HG03064 (cell line): ENCODE measurements around the gene FASTKD3.

Experiments used
- ATAC-seq: cut with Tn5 transposase; IDR thresholded peaks from one replicate; pipeline ENCODE4 v1.9.1; 2021; ENCODE audit warnings: low read depth; ENCODE audit not compliant: unreplicated experiment

Gene FASTKD3

GRCh38 chr5:7881091-7881490 is 12.3 kb upstream of the FASTKD3 start:
- ATAC-seq: no peak

- peak; percentile 96 for ATAC-seq
Measured at GRCh38 chr5:7878381-7878873, 9.6 kb upstream of the FASTKD3 start.

GRCh38 chr5:7877851-7878250 is 9.0 kb upstream of the FASTKD3 start:
- ATAC-seq: no peak

- ATAC-seq: no peak
Measured at GRCh38 chr5:7876867-7877266, 8.0 kb upstream of the FASTKD3 start.

- ATAC-seq: no peak
Measured at GRCh38 chr5:7875151-7875550, 6.3 kb upstream of the FASTKD3 start.

- no peak for ATAC-seq
Measured at GRCh38 chr5:7874639-7875038, 5.8 kb upstream of the FASTKD3 start.

- no peak for ATAC-seq
Measured at GRCh38 chr5:7873216-7873615, 4.4 kb upstream of the FASTKD3 start.

- ATAC-seq: no peak
Measured at GRCh38 chr5:7872517-7873130, 3.8 kb upstream of the FASTKD3 start.

- ATAC-seq: no peak
Measured at GRCh38 chr5:7871653-7872052, 2.8 kb upstream of the FASTKD3 start.

- peak; percentile 26 for ATAC-seq
Measured at GRCh38 chr5:7869474-7870136, 774 bp upstream of the FASTKD3 start.

GRCh38 chr5:7868427-7868772 is 431 bp downstream of the FASTKD3 start:
- ATAC-seq: no peak

GRCh38 chr5:7867260-7867659 is 1.6 kb downstream of the FASTKD3 start:
- ATAC-seq: no peak

GRCh38 chr5:7866196-7866595 is 2.6 kb downstream of the FASTKD3 start:
- ATAC-seq: no peak

- ATAC-seq: no peak
Measured at GRCh38 chr5:7857926-7858632, 10.8 kb downstream of the FASTKD3 start.

GRCh38 chr5:7857361-7857760 is 11.5 kb downstream of the FASTKD3 start:
- no peak for ATAC-seq

- no peak for ATAC-seq
Measured at GRCh38 chr5:7856855-7857254, 12.0 kb downstream of the FASTKD3 start.

- ATAC-seq: no peak
Measured at GRCh38 chr5:7855611-7856010, 13.2 kb downstream of the FASTKD3 start.

GRCh38 chr5:7852988-7853387 is 15.8 kb downstream of the FASTKD3 start:
- no peak for ATAC-seq

- no peak for ATAC-seq
Measured at GRCh38 chr5:7852542-7852941, 16.3 kb downstream of the FASTKD3 start.

GRCh38 chr5:7851617-7852289 is 17.1 kb downstream of the FASTKD3 start:
- ATAC-seq: no peak

- no peak for ATAC-seq
Measured at GRCh38 chr5:7851240-7851592, 17.6 kb downstream of the FASTKD3 start.
